ENCODE results near the gene ZNF524.

DNA sequence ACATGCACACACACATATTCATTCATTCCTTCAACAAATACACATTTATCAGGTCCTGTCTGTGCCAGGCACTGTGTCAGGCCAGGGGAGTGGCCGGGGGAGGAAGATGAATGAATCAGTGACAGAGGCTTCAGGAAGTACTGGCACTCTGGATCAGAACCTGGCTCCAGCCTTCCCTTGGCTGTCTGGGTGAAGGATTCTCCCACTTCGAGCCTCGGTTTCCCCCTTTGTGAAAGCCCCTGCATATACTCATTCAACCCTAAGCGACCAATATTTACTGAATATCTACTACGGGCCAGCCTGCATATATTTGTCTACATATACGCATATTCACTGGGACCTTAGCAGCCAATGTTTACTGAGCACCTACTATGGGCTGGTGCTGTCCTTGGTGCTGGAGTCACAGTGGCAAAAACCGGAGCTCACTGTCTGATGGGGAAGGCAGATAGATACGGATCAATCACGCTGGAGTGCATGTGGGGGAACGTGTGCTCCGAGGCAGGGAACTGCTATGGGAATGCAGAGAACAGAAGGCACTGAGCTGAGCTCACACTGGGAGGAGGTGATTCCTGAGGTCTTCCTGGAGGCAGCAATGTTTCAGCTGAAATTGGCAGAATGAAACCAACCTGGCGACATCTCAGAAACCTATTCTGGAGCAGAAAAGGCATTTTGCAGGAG, 18.8 kb upstream of the ZNF524 start:
- TF ChIP-seq SIN3A (IDR thresholded peaks at IDR 0.05; ENCODE audit: borderline replicate concordance, insufficient read depth, low read length) = peak; percentile 79; the same call in 1 of the 2 replicates
- TF ChIP-seq POLR2AphosphoS5 (IDR thresholded peaks at IDR 0.05; ENCODE audit: low read depth, low read length) = no peak
- TF ChIP-seq, protein P1, sequence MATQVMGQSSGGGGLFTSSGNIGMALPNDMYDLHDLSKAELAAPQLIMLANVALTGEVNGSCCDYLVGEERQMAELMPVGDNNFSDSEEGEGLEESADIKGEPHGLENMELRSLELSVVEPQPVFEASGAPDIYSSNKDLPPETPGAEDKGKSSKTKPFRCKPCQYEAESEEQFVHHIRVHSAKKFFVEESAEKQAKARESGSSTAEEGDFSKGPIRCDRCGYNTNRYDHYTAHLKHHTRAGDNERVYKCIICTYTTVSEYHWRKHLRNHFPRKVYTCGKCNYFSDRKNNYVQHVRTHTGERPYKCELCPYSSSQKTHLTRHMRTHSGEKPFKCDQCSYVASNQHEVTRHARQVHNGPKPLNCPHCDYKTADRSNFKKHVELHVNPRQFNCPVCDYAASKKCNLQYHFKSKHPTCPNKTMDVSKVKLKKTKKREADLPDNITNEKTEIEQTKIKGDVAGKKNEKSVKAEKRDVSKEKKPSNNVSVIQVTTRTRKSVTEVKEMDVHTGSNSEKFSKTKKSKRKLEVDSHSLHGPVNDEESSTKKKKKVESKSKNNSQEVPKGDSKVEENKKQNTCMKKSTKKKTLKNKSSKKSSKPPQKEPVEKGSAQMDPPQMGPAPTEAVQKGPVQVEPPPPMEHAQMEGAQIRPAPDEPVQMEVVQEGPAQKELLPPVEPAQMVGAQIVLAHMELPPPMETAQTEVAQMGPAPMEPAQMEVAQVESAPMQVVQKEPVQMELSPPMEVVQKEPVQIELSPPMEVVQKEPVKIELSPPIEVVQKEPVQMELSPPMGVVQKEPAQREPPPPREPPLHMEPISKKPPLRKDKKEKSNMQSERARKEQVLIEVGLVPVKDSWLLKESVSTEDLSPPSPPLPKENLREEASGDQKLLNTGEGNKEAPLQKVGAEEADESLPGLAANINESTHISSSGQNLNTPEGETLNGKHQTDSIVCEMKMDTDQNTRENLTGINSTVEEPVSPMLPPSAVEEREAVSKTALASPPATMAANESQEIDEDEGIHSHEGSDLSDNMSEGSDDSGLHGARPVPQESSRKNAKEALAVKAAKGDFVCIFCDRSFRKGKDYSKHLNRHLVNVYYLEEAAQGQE (IDR thresholded peaks at IDR 0.05; ENCODE audit: insufficient read depth in 1 of 2, low read depth in 2 of 2, low read length in 2 of 2) = peak; percentile 91 to 99
- TF ChIP-seq TAF1 (IDR thresholded peaks at IDR 0.05; ENCODE audit: borderline replicate concordance, insufficient read depth, low read length) = peak; percentile 14; the same call in 1 of the 2 replicates
